ENCODE data around the gene KIF4B.
"Not testable (repeated sequence)": the region's sequence is repeated elsewhere in the genome, so short reads cannot be mapped to it uniquely, and the experiment has no call there.

The KIF4B gene

DNA sequence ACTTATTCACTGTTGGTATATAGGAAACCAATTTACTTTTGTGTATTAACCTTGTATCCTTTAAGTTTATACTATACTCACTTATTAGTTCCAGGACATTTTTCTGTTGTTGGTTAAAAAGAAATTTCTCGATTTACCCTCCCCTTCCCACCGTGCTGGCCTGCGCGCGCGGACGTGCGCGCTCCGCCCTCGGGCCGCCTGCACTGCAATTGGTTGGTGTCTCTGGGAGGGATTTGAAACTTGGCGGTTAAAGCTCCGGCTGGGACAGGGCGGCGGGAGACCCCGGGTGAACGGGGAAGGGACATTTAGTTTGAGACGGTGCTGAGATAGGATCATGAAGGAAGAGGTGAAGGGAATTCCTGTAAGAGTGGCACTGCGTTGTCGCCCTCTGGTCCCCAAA lies at the start of gene KIF4B:
KIF4B (plus strand) TSS at position 230 of the 400 bp plus-strand sequence; CDS start at position 335, 105 bp downstream.
- DNase-seq, result no peak

DNA sequence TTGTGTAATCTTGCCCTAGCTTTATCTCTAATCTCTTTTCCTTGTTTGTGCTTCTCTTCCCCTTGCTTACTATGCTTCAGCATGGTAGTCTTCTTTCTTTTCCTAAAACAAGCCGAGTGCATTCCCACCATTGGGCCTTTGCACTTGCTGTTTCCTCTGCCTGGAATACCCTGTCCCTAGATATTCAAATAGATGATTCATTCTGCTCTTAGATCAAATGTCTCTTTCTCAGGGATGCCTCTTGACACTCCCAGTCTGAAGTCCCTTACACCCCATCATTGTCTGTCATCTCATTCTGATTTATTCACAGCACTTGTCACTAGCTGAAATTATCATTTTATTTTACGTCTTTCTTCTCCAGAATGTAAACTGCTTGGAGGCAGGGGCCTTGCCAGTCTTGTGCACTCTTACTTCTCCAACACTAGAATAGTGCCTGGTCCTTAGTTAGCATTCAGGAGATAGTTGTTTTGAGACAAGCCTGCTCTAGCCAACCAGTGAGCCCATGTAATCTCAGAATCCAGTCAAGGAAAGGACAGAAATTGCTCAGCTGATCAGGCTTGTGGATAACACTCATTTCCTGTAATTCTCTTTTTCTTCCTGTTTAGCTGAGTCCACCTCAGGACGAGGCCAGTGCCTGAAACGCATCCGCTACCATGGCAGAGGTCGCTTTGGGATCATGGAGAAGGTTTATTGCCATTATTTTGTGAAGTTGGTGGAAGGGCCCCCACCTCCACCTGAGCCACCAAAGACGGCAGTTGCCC lies 47.3 kb upstream of the KIF4B start:
- DNase-seq, result no peak

GRCh38 chr5:154966874-154967273 lies 46.7 kb upstream of the KIF4B start:
- DNase-seq, result no peak

- no peak for DNase-seq
These were observed 46.0 kb upstream of the KIF4B start for GRCh38 chr5:154967421-154968024.

GRCh38 chr5:154968953-154969352 lies 44.6 kb upstream of the KIF4B start:
- no peak for DNase-seq

- no peak for DNase-seq
These were observed 42.8 kb upstream of the KIF4B start for GRCh38 chr5:154970759-154971158.

GRCh38 chr5:154971501-154971900 lies 42.1 kb upstream of the KIF4B start:
- no peak for DNase-seq

DNA sequence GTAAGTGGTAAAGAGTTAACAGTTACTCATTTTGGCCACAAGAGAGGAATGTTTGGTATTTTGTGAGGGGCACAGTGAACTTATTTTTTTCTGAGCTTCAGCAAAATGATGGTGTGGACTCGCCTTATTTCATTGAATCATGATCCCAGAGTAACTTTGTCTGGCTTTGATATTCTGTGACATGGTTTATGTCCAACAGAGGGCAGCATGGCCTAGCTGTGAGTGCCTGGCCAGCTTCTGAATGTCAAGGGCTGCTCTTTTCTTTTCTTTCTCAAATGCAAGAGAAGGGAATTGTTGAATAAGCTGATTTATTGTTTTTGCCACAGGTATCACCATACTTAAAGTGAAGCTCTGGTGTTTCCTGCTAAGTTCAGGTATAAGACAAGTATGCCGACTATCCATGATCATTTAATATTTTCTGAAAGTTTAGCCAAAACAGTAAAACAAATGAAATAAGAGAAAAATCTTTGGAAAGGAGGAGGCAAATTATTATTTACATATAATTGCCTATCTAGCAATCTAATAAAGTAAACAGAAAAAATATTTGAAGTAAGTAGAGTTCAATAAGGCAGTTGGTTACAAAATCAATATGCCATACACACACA lies 41.0 kb upstream of the KIF4B start:
- DNase-seq, result peak in 26 of 58 donors; percentile 1 to 42 (median 8)

DNA sequence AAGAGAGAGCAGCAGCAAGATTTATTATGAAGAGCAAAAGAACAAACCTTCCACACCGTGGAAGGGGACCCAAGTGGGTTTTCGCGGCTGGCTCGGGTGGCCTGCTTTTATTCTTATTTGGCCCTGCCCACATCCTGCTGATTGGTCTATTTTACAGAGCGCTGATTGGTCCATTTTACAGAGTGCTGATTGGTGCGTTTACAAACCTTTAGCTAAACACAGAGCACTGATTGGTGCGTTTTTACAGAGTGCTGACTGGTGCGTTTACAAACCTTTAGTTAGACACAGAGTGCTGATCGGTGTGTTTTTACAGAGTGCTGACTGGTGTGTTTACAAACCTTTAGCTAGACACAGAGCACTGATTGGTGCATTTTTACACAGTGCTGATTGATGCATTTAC lies 37.5 kb upstream of the KIF4B start:
- not testable (repeated sequence) for DNase-seq

DNA sequence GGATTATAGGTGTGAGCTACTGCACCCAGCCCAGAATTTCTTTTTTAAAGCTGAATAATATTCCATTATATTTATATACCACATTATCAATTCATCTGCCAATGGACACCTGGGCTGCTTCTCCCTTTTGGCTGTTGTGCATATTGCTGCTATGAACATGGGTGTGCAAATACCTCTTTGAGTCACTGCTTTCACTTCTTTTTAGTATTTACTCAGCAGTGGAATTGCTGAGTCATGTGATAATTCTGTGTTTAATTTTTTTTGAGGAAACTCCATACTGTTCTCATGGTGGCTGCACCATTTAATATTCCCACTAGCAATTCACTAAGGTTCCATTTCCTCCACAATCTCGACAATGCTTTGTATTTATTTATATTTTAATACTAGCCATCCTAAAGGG lies 36.1 kb upstream of the KIF4B start:
- DNase-seq, result no peak

- not testable (repeated sequence) for DNase-seq
These were observed 35.3 kb upstream of the KIF4B start for GRCh38 chr5:154978294-154978693.

GRCh38 chr5:154984946-154985516 lies 28.5 kb upstream of the KIF4B start:
- DNase-seq, result no peak

DNA sequence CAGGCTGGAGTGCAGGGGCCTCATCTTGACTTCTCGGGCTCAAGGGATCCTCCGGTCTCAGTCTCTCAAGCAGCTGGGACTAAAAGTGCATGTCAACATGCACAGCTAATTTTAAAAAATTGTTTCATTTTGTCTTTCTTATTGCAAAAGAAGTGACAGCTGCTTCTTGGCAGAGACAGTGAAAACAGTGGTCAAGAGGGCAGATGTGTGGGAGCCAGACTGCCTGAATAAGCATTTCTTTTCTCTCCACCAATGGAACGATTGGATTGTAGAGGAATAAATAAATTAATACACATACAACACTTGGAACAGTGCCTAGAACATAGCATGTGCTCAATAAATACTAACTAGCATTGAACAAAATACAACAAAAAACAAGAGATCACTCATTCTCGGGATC lies 27.4 kb upstream of the KIF4B start:
- no peak for DNase-seq

DNA sequence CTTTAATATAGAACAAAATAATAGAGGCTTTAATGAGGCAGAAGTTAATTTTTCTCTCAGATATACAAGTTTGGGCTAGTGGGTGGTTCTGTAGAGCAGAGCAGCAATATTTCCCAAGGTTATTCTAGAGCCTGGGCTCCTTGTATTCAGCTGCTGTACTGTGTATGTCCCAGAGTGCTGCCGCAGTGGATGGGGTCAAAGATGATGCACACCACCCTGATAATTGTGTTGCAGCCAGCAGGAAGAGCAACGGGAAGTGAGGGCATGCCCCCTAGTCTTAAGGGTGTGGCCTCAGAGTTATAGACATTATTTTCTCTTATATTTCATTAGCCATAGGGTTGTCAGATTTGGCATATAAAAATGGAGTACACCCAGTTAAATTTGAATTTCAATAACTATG lies 23.9 kb upstream of the KIF4B start:
- DNase-seq, result no peak

DNA sequence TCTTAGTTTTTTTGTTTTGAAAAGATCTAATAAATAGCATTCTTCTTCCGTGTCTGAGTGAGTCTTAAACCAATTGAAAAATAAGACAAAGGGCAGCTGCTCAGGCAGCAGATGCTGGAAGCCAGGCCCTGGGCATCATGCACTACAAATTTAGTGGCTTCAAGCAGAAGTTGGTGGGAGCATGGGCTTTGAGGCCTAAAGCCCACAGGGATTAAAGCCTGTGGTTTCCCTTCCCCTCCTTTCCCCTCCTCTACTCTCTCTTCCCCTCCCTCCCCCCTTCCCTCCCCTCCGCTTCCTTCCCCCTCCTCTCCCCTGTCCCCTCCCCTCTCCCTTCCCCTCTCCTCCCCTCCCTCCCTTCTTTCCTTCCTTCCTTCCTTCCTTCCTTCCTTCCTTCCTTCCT lies 20.1 kb upstream of the KIF4B start:
- DNase-seq, result no peak

- no peak for DNase-seq
These were observed 17.9 kb upstream of the KIF4B start for GRCh38 chr5:154995679-154996078.

DNA sequence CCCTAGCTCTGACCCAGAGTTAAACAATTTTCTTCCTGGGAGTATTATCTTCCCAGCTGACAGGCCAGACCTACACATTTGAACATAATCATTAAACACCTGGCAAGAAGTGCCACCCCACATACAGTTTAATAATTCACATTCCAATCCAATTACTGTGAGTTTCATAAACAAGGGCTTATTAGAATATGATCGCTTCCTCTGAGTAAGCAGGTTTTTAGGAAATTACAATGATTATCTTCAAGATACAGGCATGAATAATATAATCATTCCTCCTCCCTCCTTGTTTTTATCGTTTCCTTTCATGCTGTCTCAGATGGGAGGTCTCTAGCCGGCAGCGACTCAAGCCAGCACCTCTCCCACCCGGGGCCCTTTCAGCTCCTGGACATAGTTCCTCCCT lies 15.8 kb upstream of the KIF4B start:
- no peak for DNase-seq

- DNase-seq, result no peak
These were observed 13.7 kb upstream of the KIF4B start for GRCh38 chr5:154999865-155000264.

DNA sequence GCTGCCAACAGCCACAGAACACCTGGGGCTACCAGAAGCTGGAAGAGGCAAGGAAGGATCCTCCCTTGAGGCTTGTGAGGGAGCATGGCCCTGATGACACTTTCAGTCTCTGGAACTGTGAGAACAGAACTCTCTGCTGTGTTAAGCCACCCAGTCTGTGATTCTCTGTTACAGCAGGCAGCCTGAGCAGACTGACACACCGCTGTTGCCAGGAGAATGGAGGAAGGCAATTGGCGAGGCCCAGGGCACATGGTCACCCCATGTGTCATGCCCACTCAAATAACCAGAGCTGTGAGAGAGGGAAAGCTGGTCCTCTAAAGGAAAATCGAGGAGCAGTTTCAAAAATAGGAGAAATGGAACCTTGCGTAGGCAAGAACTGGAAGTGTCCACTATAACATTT lies 12.0 kb upstream of the KIF4B start:
- DNase-seq, result no peak

GRCh38 chr5:155002722-155003121 lies 10.8 kb upstream of the KIF4B start:
- DNase-seq, result not testable (repeated sequence)

DNA sequence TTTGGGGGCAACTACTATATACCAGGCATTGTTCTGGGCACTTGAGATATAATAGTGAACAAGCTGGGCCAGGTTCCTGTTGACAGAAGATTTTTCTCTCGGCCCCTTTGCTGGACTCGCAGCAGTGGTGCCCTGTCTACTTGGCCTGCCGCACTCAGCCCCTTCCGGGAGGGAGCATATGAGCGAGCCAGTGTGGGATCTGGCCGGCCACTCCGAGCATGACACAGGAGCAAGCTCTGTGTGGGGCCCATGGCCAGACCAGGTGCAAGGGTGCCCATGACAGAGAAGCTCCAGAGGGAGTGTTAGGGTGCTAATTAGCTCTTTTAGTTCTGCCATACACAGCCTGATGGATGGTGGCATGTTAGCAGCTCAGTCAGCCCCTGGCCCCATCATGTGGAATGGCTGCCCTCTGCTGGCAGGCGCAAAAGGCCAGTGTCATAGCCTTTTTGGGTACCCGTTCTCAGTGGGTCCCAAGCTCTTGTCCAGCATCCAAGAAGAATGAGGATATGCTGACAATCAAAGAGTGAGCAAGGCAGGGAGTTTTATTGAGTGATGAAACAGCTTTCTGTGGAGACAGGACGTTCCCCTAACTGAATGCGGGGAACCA lies 9.3 kb upstream of the KIF4B start:
- DNase-seq, result peak in 8 of 58 donors; percentile 1 to 25 (median 8)

DNA sequence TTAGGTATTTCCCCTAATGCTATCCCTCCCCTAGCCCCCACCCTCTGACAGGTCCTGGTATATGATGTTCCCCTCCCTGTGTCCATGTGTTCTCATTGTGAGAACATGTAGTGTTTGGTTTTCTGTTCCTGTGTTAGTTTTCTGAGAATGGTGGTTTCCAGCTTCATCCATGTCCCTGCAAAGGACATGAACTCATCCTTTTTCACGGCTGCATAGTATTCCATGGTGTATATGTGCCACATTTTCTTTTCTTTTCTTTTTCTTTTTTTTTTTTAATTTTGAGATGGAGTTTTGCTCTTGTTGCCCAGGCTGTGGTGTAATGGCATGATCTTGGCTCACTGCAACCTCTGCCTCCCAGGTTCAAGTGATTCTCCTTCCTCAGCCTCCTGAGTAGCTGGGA lies 7.3 kb upstream of the KIF4B start:
- DNase-seq, result not testable (repeated sequence)
